ENCODE results near the gene WDHD1. TPM values are rescaled to one million over a fixed set of nuclear protein-coding genes. Genes with fewer than 3 reads are reported as not detected.
"Not testable (repeated sequence)": the region's sequence is repeated elsewhere in the genome, so short reads cannot be mapped to it uniquely, and the experiment has no call there.

Gene WDHD1
- polyA plus RNA-seq, 1 experiment: 6.7 TPM

- no peak for TF ChIP-seq CTCF (IDR thresholded peaks at IDR 0.05; ENCODE audit: low read depth, low read length)
- ChIA-PET CTCF (interaction anchor here (0.6 kb wide), 1 partner anchor 153 kb away, joined by 3 read pairs; no protein-coding TSS in a partner anchor), POLR2A (no interaction called here)
Observed at GRCh38 chr14:54967496-54967895, 59.4 kb downstream of the WDHD1 start.

GRCh38 chr14:54955143-54955542, 71.8 kb downstream of the WDHD1 start:
- ChIA-PET CTCF (no interaction called here), POLR2A (no interaction called here)
- DNase-seq (ENCODE audit: low read depth, low spot score): no peak
- Histone ChIP-seq H3K27ac (ENCODE audit: low read depth, low read length) (no peak overlapping the region), H3K27me3 (ENCODE audit: control insufficient read depth, insufficient read depth, low read length) (no peaks in the 10 kb centered on the region), H3K9me3 (ENCODE audit: control insufficient read depth, insufficient read depth, low read length) (no peaks in the 10 kb centered on the region), H3K4me3 (ENCODE audit: low read depth, low read length) (no peak overlapping the region)
- TF ChIP-seq CTCF (IDR thresholded peaks at IDR 0.05; ENCODE audit: low read depth, low read length): no peak

More at GRCh38 chr14:54967496-54967895, 59.4 kb downstream of the WDHD1 start:
- Histone ChIP-seq H3K27ac (ENCODE audit: low read depth, low read length) (no peak overlapping the region), H3K27me3 (ENCODE audit: control insufficient read depth, insufficient read depth, low read length) (no peaks in the 10 kb centered on the region), H3K4me3 (ENCODE audit: low read depth, low read length) (no peak overlapping the region), H3K9me3 (ENCODE audit: control insufficient read depth, insufficient read depth, low read length) (no peaks in the 10 kb centered on the region)
- DNase-seq (ENCODE audit: low read depth, low spot score): no peak

- POLR2A ChIA-PET; H3K4me3 ChIP-seq (ENCODE audit: low read depth, low read length); H3K9me3 ChIP-seq (ENCODE audit: control insufficient read depth, insufficient read depth, low read length); CTCF ChIA-PET; H3K27ac ChIP-seq (ENCODE audit: low read depth, low read length); DNase-seq (ENCODE audit: low read depth, low spot score); H3K27me3 ChIP-seq (ENCODE audit: control insufficient read depth, insufficient read depth, low read length): not testable (repeated sequence)
Observed at GRCh38 chr14:54953609-54954008, 73.3 kb downstream of the WDHD1 start.

GRCh38 chr14:54952803-54953202, 74.1 kb downstream of the WDHD1 start:
- H3K27me3 ChIP-seq (ENCODE audit: control insufficient read depth, insufficient read depth, low read length); CTCF ChIA-PET; DNase-seq (ENCODE audit: low read depth, low spot score); H3K27ac ChIP-seq (ENCODE audit: low read depth, low read length); H3K4me3 ChIP-seq (ENCODE audit: low read depth, low read length); POLR2A ChIA-PET; H3K9me3 ChIP-seq (ENCODE audit: control insufficient read depth, insufficient read depth, low read length): not testable (repeated sequence)

- TF ChIP-seq CTCF (IDR thresholded peaks at IDR 0.05; ENCODE audit: low read depth, low read length): no peak
- ChIA-PET POLR2A (no interaction called here), CTCF (interaction anchor here (0.6 kb wide), 1 partner anchor 391 kb away, joined by 3 read pairs; no protein-coding TSS in a partner anchor)
- no peaks in the 10 kb centered on the region for H3K27me3 ChIP-seq (ENCODE audit: control insufficient read depth, insufficient read depth, low read length)
- DNase-seq (ENCODE audit: low read depth, low spot score): no peak
- H3K4me3 ChIP-seq (ENCODE audit: low read depth, low read length): no peak overlapping the region
- peaks cover 4% of the 10 kb centered on the region; the same call in 1 of the 2 replicates for H3K9me3 ChIP-seq (ENCODE audit: control insufficient read depth, insufficient read depth, low read length)
- no peak overlapping the region for H3K27ac ChIP-seq (ENCODE audit: low read depth, low read length)
Observed at GRCh38 chr14:54947230-54947629, 79.7 kb downstream of the WDHD1 start.

- Histone ChIP-seq H3K4me3 (ENCODE audit: low read depth, low read length) (no peak overlapping the region), H3K27ac (ENCODE audit: low read depth, low read length) (no peak overlapping the region), H3K9me3 (ENCODE audit: control insufficient read depth, insufficient read depth, low read length) (peaks cover 4% of the 10 kb centered on the region; the same call in 1 of the 2 replicates), H3K27me3 (ENCODE audit: control insufficient read depth, insufficient read depth, low read length) (no peaks in the 10 kb centered on the region)
- ChIA-PET CTCF (no interaction called here), POLR2A (no interaction called here)
- DNase-seq (ENCODE audit: low read depth, low spot score): no peak
- no peak for TF ChIP-seq CTCF (IDR thresholded peaks at IDR 0.05; ENCODE audit: low read depth, low read length)
Observed at GRCh38 chr14:54946500-54946899, 80.4 kb downstream of the WDHD1 start.
